K562 (cell line): ENCODE measurements around the gene CYP11A1. TPM values are rescaled to one million over a fixed set of nuclear protein-coding genes. Genes with fewer than 3 reads are reported as not detected.

Source experiments
- BCOR ChIP-seq: fragments of 450-650 bp; IDR thresholded peaks from 2 replicates; pipeline ENCODE4 v1.6.1; 2016
- BMI1 ChIP-seq: fragments of 150-350 bp; IDR thresholded peaks from 2 replicates; pipeline ENCODE4 v1.6.1; 2014; ENCODE audit warnings: low read length
- CBX8 ChIP-seq: fragments of 200-600 bp; sonication (generic); IDR thresholded peaks from 2 replicates; pipeline ENCODE4 v1.6.1; 2012; ENCODE audit warnings: borderline replicate concordance, mixed run types, low read depth, mild to moderate bottlenecking, moderate library complexity, mixed read lengths, low read length, control low read depth, inconsistent platforms; ENCODE audit not compliant: poor library complexity, severe bottlenecking; ENCODE audit errors: extremely low read depth
- CREBBP ChIP-seq: IDR thresholded peaks from one replicate; pipeline ENCODE4 v1.6.1; 2012; ENCODE audit warnings: low read depth, mild to moderate bottlenecking, control low read depth, inconsistent platforms, low read length
- ELF1 ChIP-seq: fragments of 200-800 bp; sonication (Bioruptor generic); IDR thresholded peaks from 2 replicates; pipeline ENCODE4 v1.6.1; 2016; ENCODE audit warnings: missing genetic modification characterization, missing compliant biosample characterization
- GTF2F1 ChIP-seq: IDR thresholded peaks from 2 replicates; pipeline ENCODE4 v1.6.1; 2011; ENCODE audit warnings: low read depth, low read length, improper control_type of control experiment
- IFI16 ChIP-seq: fragments of 250-450 bp; sonication (Bioruptor Pico); IDR thresholded peaks from 2 replicates; pipeline ENCODE4 v2.1.2; 2022; ENCODE audit warnings: mild to moderate bottlenecking, inconsistent platforms
- JUND ChIP-seq, 2 experiments: IDR thresholded peaks; 2 replicates in 1 of 2; 3 replicates in 1 of 2; pipeline ENCODE4 v1.6.1; 2011; ENCODE audit warnings: borderline replicate concordance in 2 of 2, low read depth in 2 of 2, low read length in 2 of 2, improper control_type of control experiment in 1 of 2, missing biosample characterization in 1 of 2, missing genetic modification characterization in 1 of 2, missing genetic modification reagents in 1 of 2
- KAT8 ChIP-seq: fragments of 450-650 bp; IDR thresholded peaks from 2 replicates; pipeline ENCODE4 v1.6.1; 2016; ENCODE audit warnings: low read depth, mild to moderate bottlenecking
- KLF16 ChIP-seq: IDR thresholded peaks from 2 replicates; pipeline ENCODE4 v1.6.1; 2016; ENCODE audit warnings: antibody characterized with exemption
- POLR2B ChIP-seq: fragments of 450-650 bp; IDR thresholded peaks from 2 replicates; pipeline ENCODE4 v1.6.1; 2018; ENCODE audit warnings: low read depth; ENCODE audit not compliant: partially characterized antibody
- POLR3G ChIP-seq: IDR thresholded peaks from 2 replicates; pipeline ENCODE4 v1.6.1; 2011; ENCODE audit not compliant: insufficient read length, insufficient replicate concordance; ENCODE audit errors: extremely low read depth
- PREB ChIP-seq: sonication (generic); formaldehyde crosslinking; IDR thresholded peaks from 2 replicates; pipeline ENCODE4 v1.8.1; 2023; ENCODE audit warnings: mild to moderate bottlenecking, missing genetic modification reagents
- SIRT6 ChIP-seq: IDR thresholded peaks from one replicate; pipeline ENCODE4 v1.6.1; 2012; ENCODE audit warnings: low read depth, mild to moderate bottlenecking, control low read depth, inconsistent platforms, low read length, moderate library complexity
- TAF7 ChIP-seq: fragments of 450-650 bp; IDR thresholded peaks from 2 replicates; pipeline ENCODE4 v1.6.1; 2016; ENCODE audit warnings: missing genetic modification characterization, missing compliant biosample characterization
- TCF3 ChIP-seq: sonication (generic); formaldehyde crosslinking; IDR thresholded peaks from 2 replicates; pipeline ENCODE4 v1.4.0; 2020; ENCODE audit warnings: mild to moderate bottlenecking, missing genetic modification reagents
- TEAD4 ChIP-seq, 2 experiments: sonication (generic) in 1 of 2; formaldehyde crosslinking in 1 of 2; IDR thresholded peaks; 2 replicates each; pipeline versions ENCODE4 v1.6.1 to v1.8.0; 2012 to 2022; ENCODE audit warnings: borderline replicate concordance in 1 of 2, inconsistent platforms in 1 of 2, low read length in 1 of 2, mild to moderate bottlenecking in 1 of 2, missing genetic modification reagents in 1 of 2
- ZC3H11A ChIP-seq: IDR thresholded peaks from 2 replicates; pipeline ENCODE4 v1.6.1; 2012; ENCODE audit warnings: low read depth, low read length, improper control_type of control experiment
- ZNF165 ChIP-seq: fragments of 250-450 bp; sonication (Bioruptor Pico); IDR thresholded peaks from 2 replicates; pipeline ENCODE4 v1.4.0; 2020; ENCODE audit warnings: borderline replicate concordance
- ZNF197 ChIP-seq: fragments of 200-800 bp; sonication (Bioruptor generic); IDR thresholded peaks from 2 replicates; pipeline ENCODE4 v1.6.1; 2016; ENCODE audit warnings: low read depth, missing genetic modification characterization, missing compliant biosample characterization
- ZNF23 ChIP-seq: fragments of 250-450 bp; sonication (Bioruptor Pico); IDR thresholded peaks from 2 replicates; pipeline ENCODE4 v1.4.0; 2020; ENCODE audit warnings: mild to moderate bottlenecking
- ZNF239 ChIP-seq: fragments of 250-450 bp; sonication (Bioruptor Pico); IDR thresholded peaks from 2 replicates; pipeline ENCODE4 v1.4.0; 2020; ENCODE audit warnings: mild to moderate bottlenecking
- ZNF436 ChIP-seq: fragments of 250-450, 450-650 bp; sonication (Bioruptor Pico); formaldehyde crosslinking; IDR thresholded peaks from 2 replicates; pipeline ENCODE4 v1.7.0; 2020; ENCODE audit warnings: mild to moderate bottlenecking
- polyA plus RNA-seq, 8 experiments: library from polyadenylated mRNA; depleted of rRNA in 4 of 8; stranded (reverse) in 5 of 8; unstranded in 3 of 8; fragments of >200 nt; fragmentation: Nextera tagmentation in 2 of 8; fragmentation: Illumina TruSeq in 1 of 8; extraction: Ambion mirVana in 2 of 8; extraction: Trizol in 1 of 8; gene quantifications; 2 replicates each; pipeline versions ENCODE4 v1.2.1 to v1.2.3, GENCODE V29; 2011 to 2014; ENCODE audit warnings: inconsistent platforms in 1 of 8, missing spikeins in 1 of 8
- total RNA-seq, 7 experiments: library from RNA; depleted of rRNA in 6 of 7; stranded (reverse); fragments of >200 nt in 6 of 7; fragmentation: Illumina TruSeq in 2 of 7; extraction: Trizol in 2 of 7; gene quantifications; 2 replicates each; pipeline versions ENCODE4 v1.2.1 to v1.2.3, GENCODE V29; 2011 to 2021; ENCODE audit warnings: low replicate concordance in 1 of 7
- TF ChIP-seq, protein P1 (sequence below): fragments of 450-650 bp; IDR thresholded peaks from 2 replicates; pipeline ENCODE4 v1.7.0; 2016; ENCODE audit warnings: borderline replicate concordance
- TF ChIP-seq, protein P2 (sequence below): fragments of 450-650 bp; IDR thresholded peaks from 2 replicates; pipeline ENCODE4 v1.6.1; 2017; ENCODE audit warnings: mild to moderate bottlenecking, moderate library complexity

The CYP11A1 gene
- total and polyA plus RNA-seq, 9 of the 15 experiments (the other 6 are each of a cell fraction or from before 2014, with no cell fraction given), result 0.06 to 0.24 (median 0.10) TPM; not detected in 4

GRCh38 chr15:74390647-74391288 is 23.3 kb upstream of the CYP11A1 start (continued):
- TF ChIP-seq, protein P1, sequence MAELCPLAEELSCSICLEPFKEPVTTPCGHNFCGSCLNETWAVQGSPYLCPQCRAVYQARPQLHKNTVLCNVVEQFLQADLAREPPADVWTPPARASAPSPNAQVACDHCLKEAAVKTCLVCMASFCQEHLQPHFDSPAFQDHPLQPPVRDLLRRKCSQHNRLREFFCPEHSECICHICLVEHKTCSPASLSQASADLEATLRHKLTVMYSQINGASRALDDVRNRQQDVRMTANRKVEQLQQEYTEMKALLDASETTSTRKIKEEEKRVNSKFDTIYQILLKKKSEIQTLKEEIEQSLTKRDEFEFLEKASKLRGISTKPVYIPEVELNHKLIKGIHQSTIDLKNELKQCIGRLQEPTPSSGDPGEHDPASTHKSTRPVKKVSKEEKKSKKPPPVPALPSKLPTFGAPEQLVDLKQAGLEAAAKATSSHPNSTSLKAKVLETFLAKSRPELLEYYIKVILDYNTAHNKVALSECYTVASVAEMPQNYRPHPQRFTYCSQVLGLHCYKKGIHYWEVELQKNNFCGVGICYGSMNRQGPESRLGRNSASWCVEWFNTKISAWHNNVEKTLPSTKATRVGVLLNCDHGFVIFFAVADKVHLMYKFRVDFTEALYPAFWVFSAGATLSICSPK, result no peak
- no peak for TF ChIP-seq ZNF165 (CRISPR knock-in tag)
- TF ChIP-seq BCOR, result peak; percentile 38; the same call in 1 of the 2 replicates
- no peak for TF ChIP-seq KAT8
- TF ChIP-seq TCF3 (CRISPR knock-in tag), result peak; percentile 54; the same call in 1 of the 2 replicates
- peak; percentile 53; the same call in 1 of the 2 replicates for TF ChIP-seq TEAD4 (IDR thresholded peaks at IDR 0.05; ENCODE audit: low read length)
- TF ChIP-seq TEAD4 (CRISPR knock-in tag; IDR thresholded peaks at IDR 0.05; ENCODE audit: borderline replicate concordance), result no peak
- TF ChIP-seq BMI1, result no peak
- TF ChIP-seq KLF16, result no peak
- no peak for TF ChIP-seq POLR3G
- TF ChIP-seq CBX8, result no peak
- no peak for TF ChIP-seq ZNF436 (CRISPR knock-in tag)
- no peak for TF ChIP-seq ZC3H11A
- no peak for TF ChIP-seq GTF2F1
- 0 out of 2 replicates have a peak, but pooled peaks have one; percentile 8 for TF ChIP-seq ZNF239 (CRISPR knock-in tag)
- no peak for TF ChIP-seq CREBBP
- no peak for TF ChIP-seq POLR2B
- TF ChIP-seq, protein P2, sequence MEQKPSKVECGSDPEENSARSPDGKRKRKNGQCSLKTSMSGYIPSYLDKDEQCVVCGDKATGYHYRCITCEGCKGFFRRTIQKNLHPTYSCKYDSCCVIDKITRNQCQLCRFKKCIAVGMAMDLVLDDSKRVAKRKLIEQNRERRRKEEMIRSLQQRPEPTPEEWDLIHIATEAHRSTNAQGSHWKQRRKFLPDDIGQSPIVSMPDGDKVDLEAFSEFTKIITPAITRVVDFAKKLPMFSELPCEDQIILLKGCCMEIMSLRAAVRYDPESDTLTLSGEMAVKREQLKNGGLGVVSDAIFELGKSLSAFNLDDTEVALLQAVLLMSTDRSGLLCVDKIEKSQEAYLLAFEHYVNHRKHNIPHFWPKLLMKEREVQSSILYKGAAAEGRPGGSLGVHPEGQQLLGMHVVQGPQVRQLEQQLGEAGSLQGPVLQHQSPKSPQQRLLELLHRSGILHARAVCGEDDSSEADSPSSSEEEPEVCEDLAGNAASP, result no peak
- TF ChIP-seq JUND (IDR thresholded peaks at IDR 0.05; ENCODE audit: borderline replicate concordance, low read depth, low read length), result 0 out of 2 replicates have a peak, but pooled peaks have one; percentile 33
- TF ChIP-seq JUND (tag; IDR thresholded peaks at IDR 0.05; ENCODE audit: borderline replicate concordance, low read depth, low read length), result peak; percentile 76; the same call in 2 of the 3 replicates
- TF ChIP-seq IFI16 (CRISPR knock-in tag), result 0 out of 2 replicates have a peak, but pooled peaks have one; percentile 34
- no peak for TF ChIP-seq SIRT6
- no peak for TF ChIP-seq ZNF197
- TF ChIP-seq ZNF23 (CRISPR knock-in tag), result no peak
- TF ChIP-seq PREB, result no peak
- no peak for TF ChIP-seq TAF7 (tag)
- TF ChIP-seq ELF1 (tag), result 0 out of 2 replicates have a peak, but pooled peaks have one; percentile 21
